T-helper 2 cell treated with Interferon-gamma antibody and Interleukin-4, amounts not matched to agents 100 ng/mL and 5 ng/mL, for 36 hours (primary cell): ENCODE measurements around the gene WWOX. TPM values are rescaled to one million over a fixed set of nuclear protein-coding genes. Genes with fewer than 3 reads are reported as not detected.

Experiments
- intact Hi-C: fragments of 100-400 bp; cut with micrococcal nuclease; formaldehyde crosslinking; loops from one replicate; pipeline ENCODE4 v1.15.1; 2023
- total RNA-seq: library from RNA; stranded (reverse); gene quantifications from 2 replicates; pipeline ENCODE4 v1.2.3, GENCODE V29; 2022

Gene WWOX
- total RNA-seq, 1 donor from 2014 or later: 26.3 TPM

DNA sequence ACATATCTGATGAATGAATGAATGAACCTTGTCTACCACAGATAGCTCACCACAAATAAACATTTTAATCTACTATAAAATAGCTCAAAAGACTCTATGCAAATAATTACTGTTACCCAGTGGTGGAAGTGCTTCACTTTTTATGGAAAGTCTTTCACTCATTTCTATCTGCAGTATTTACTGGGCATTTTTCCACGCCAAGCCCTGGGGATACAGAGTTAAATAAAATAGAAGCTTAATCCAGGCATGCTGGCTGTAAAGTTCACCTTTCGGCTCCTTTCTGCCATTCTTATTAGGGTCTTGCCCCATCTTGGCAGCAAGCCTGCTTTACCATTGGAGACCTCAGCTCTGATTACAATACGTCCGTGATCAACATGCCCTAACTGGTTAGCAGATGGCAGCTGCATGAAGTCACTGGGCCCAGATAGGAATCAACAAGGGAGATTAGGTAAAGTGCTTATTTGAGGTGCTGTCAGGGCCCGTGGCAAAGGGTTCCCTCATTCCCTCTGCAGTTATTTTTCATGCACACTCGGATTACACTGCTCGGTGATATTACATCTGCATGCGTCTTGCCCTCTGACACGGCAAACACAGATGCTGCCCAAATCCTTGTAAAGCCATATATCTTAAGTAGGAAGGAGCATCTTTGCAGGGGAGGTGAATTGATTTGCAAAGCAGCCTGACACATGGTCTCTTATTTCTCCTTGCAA is 648.9 kb downstream of the WWOX start:
- intact Hi-C loops: no loop called here

DNA sequence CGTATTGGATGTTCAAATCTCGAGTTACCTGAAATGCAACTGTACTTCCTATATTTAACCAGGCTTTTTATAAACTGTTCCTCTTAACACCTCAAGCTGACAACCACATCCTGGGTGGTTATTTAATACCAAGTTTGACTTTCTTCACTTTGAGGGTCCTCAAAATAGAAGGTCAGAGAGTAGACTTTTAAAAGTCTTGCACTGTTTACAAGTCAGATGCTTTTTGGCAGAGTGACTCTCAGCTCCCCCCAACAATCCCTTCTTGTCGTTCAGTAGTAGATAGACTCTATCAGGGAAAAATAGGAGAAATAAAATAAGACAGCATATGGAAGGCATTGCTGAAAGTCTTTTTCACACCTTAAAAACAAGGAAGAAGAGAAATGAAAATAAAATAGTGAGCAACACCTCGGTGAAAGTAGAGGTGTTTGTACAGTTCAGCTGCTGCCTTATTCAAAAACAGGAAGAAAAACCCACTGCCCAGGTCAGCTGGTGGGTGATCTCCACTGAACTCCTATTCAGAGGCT is 650.4 kb downstream of the WWOX start:
- intact Hi-C loops: no loop called here

DNA sequence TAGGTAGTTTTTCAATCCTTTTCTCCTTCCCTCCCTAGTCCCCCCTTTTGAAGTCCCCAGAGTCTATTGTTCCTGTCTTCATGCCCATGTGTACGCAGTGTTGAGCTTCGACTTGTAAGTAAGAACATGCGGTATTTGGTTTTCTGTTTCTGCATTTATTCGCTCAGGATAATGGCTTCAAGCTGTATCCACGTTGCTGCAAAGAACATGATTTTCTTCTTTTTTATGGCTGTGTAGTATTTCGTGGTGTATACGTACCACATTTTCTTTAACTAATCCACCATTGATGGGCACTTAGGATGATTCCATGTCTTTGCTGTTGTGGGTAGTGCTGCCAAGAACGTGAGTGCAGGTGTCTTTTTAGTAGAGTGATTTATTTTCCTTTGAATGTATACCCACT is 651.2 kb downstream of the WWOX start:
- intact Hi-C loops: no loop called here

DNA sequence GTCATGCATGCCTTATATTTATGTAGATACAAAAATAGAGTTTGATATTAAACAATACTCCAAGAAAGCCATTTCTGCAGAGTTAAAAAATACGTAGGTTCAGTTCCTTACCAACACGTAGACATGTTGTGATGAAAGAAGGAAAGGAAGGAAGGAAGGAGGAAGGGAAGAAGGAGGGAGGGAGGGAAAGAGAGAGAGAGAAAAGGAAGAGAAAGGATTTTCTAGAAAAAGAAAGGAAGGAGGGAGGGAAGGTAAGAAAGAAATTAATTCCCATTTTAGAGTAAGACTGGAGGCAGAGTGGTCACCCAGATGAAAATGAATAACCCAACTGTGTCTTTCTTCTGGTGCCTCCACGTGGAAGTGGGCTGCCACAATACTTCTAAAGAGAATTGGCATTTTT is 652.1 kb downstream of the WWOX start:
- intact Hi-C loops: no loop called here

DNA sequence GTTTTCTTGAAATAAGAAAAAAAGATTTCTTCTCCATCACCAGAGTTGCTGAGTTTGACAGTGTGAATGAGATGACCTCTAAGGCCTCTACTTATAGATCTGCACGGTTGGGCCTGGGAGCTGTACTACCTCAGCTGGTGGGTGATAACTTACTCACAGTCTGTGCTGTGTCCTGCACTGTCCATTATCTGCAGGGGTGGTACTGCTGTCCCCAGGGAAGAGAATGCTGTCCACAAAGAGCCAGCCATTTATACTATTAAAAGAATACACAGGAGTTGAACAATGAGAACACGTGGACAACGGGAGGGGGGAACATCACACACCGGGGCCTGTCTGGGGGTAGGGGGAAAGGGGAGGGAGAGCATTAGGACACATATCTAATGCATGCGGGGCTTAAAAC is 655.3 kb downstream of the WWOX start:
- intact Hi-C loops: no loop called here

DNA sequence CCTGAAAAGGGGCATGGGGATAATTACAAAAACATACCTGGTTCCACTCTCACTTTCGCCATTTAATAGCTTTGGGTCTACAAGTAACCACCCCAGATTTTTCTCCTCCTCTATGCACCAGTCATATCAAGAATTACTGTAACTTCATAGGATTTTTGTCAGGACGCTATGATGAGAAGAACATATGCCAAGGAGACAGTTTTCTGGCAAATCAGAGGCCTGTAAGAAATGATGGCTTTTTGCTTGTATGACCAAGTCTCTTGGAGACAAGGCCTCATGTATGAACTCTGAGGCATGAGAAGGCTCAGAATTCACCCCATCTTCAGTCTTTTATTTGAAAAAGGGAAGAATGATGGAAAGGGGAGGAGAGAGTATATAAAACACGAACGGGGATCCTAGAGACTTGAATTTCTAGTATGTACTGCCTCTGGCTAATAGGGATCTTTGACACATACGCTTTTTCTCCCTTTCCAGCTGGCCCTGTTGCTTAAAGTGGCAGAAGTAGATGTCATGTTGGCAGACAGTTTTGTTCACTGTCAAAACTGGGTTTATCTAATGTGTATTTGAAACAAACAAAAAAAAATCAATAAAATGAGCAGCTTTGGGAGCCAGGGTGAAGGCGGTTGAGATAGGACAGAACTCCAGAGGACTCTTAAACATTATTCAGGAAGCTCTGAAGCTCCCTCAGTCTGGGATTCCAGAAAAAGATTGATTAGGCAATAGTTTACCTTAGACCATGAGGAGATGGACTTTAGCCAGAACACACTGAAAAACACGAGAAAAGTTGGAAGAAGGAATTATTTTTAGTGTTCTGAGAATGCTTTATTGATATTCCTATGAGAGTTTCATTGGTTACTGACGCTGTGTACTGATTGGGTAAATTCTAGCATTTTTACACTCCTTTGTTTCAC is 656.6 kb downstream of the WWOX start:
- intact Hi-C loops: no loop called here

DNA sequence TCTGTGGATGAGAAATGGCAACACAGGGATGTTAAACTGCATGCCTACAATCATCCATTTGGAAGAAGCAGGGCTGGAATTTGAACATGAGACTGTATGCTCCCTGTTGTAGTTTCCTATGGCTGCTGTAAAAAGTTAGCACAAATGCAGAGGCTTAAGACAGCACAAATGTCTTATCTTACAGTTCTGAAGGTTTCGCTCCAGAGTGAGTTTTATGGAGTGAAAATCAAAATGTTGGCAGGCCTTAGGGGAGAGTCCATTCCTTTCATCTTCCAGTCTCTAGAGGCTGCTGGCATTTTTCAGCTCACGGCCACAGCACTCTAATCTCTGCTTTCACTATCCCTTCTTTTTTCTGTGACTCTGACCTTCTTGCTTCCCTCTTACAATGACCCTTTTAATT is 660.1 kb downstream of the WWOX start:
- intact Hi-C loops: no loop called here

DNA sequence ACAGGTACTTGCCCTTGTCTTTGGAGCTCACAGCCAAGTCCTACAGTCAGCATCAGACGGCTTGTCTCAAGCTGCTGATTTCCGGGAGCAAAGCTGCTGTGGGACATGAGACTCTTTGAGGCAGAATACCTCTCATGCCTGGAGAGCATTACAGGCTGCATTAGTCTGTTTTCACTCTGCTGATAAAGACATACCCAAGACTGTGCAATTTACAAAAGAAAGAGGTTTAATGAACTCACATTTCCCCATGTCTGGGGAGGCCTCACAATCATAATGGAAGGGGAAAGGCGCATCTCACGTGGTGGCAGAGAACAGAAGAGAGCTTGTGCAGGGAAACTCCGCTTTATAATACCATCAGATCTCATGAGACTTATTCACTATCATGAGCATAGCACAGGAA is 661.2 kb downstream of the WWOX start:
- intact Hi-C loops: no loop called here

DNA sequence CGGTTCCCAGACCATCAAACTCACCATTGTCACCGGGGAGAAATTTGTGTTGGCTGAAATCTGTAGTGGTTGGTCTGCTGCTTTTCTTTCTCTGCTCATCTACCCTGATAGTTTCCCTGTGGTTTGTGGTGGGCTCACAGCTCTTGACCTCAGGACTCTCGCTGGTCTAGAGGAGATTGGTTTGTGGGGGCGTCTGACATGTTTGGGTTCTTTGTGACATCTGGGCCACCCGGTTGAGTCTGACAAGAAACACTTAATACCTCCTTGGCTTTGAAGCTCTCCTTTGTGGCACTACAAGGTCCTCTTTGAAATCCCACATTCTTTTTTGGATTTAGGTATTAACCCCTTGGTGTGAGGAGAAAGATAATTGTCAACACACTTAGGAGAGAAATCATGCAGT is 662.0 kb downstream of the WWOX start:
- intact Hi-C loops: no loop called here

DNA sequence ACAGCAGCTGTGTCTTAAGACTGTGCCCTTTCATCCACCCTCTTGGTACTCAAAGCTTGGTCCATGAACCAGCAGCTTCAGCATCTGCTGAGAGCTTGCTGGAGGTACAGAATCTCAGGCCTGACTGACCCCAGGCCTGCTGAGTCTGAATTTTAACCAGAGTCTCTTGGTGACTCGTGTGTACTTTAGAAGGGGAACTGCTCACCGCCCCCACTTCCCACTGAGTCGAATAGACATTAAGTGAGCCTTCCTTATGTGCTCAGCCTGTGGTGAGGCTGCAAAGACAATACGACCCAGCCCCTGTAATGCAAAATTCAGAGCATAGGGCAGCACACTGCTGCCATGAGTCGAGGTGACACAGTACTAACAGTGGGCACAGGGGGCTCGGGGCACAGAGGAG is 662.8 kb downstream of the WWOX start:
- intact Hi-C loops: no loop called here

DNA sequence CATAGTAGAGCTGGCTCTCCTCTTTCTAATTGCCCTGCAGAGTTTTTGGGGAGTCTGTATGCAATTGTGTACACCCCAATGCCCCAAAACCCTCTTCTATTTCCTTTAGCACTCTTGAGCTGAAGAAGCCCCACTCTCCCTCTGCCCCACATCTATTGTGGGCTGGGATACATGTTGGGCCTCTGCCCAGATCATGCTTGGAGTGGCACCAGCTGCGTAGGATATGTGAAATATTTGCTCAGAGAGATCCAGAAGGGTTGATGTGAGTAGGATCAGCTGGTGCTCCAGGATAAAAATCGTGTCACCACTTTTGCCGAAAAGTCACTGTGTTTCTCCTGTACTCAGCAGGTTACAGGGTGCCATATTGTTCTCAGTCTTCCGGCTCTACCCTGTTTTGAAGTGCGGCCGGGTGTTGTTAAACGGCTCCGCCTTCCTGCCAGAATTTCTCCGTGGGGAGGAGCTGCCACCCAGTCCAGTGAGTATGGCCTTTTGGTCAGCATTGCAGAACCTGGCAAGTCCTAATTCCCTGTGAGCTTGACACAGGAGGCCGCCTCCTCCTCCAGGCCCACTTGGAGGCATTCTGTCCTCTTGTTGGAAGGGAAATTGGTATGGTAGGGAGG is 664.5 kb downstream of the WWOX start:
- intact Hi-C loops: no loop called here

DNA sequence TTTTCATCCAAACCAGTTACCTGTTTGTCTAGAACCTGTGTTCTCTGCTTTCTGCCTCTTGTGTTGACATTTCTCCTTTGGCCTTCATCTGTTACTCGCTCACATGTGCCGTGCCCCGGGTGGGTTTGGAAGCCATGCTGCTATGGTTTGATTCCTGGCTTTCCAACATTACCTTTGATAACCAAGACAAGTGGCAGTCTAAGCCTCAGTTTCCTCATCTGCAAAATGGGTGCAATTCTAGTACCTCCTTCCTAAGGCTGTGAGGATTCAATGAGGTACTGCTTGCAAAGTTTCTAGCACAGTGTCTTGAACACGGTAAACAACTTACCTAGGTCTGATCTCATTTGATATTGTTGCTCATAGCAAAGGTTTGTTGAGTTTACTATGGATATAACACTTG is 665.0 kb downstream of the WWOX start:
- intact Hi-C loops: no loop called here

DNA sequence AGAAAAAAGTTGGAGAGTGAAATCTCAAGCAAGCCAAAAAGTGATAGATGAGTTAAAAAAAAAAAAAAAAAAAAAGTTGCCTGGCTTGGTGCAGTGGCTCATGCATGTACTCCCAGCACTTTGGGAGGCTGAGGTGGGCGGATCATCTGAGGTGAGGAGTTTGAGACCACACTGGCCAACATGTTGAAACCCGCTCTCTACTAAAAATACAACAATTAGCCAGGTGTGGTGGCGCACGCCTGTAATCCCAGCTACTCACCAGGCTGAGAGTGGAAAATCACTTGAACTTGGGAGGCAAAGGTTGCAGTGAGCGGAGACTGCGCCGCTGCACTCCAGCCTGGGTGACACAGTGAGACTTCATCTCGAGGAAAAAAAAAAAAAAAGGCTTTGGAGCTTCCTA is 668.8 kb downstream of the WWOX start:
- intact Hi-C loops: no loop called here

DNA sequence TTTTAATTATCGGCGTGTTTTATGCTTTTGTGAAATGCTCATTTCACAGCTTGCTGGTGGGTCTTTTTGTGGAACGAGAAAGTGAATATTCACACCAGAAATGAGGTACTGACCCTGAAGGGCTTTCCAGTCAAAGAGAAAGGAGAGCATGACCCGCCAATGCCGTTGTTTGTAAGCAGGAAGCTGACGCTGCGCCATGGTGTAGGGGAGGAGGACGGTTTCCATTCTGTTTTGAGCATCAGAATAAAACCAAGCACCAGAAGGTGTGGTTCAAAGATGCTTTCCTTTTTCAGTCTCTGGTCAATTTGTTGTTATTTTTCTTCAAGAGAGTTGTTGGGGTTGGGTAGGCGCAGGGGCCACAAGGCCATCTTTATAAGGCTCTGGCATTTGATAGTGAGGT is 669.3 kb downstream of the WWOX start:
- intact Hi-C loops: no loop called here

DNA sequence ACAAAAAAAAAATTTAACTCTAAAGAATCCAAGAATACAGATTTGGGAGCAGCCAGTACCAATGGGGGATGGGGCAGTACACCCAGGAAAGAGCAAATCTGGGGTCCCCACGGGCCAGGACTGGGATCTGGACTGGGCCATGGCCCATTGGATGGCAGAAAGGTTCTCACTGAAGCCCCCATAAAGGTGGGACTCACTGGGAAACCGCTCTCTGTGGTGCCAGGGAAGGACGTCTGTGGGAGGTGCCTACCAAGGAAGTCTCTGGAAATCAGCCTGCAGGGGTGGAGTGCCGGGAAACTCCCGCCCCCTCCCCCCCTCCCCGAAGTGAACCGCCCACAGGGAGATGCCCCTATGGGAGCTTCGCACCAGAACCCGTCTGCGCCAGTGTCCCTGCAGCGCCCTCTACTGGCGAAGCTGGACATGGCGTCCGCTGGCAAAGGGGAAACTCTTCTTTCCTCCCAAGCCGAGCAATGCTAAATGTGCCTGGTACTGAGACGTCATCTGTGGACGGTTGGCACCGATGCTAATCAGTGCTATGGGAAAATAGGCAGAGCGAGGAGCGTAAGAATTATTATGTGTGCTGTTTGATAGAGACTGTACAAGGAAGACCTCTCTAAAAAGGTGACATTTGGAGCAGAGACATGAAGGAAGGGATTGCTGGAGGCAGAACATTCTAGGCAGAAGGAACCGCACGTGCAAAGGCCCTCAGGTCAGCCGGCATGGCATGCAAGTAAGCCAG is 671.1 kb downstream of the WWOX start:
- intact Hi-C loops: loop anchor here (1.0 to 10.0 kb wide), 5 partner anchors 64 to 830 kb away; partner anchors contain the start of gene MAF

DNA sequence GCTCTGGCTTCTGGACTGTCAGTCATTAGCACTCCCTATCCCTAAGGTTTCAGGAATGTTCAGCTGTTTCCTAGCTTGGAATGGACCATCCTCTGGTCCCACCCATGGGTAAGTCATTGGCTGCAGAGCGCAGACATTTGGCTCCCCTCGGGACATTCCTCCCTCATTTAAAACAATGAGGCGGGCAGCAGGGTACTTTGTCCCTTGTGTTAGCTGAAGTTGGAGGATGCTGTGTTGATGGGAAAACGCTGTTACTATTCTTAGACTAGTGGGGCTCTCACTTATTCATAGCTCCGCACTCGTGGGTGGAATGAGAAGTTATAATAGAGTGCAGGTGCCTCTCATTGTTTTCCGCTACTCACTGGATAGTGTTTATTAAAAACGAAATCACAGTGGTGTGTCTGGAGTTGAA is 673.8 kb downstream of the WWOX start:
- intact Hi-C loops: loop anchor here (10.0 kb wide), 2 partner anchors 122 to 502 kb away; no protein-coding TSS in a partner anchor

DNA sequence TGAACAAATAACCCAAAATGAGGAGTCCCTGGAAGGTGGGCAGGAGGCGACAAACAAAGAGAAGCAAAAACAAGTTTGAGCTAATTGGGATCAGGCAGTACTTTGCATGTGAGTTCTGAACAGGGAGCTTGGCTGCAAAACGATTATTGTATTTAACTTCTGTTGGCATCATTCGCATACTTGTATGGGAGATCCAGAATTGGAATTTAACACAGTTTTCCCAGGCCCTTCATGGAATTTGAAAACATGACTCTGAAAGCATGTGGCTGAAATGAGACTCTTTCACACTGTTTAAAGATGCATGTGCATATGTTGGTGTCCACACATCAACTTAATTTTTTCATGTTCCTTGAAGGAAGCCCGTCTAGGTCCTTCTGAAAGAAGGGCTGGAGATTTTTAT is 674.3 kb downstream of the WWOX start:
- intact Hi-C loops: loop anchor here (10.0 kb wide), 2 partner anchors 121 to 501 kb away; no protein-coding TSS in a partner anchor

DNA sequence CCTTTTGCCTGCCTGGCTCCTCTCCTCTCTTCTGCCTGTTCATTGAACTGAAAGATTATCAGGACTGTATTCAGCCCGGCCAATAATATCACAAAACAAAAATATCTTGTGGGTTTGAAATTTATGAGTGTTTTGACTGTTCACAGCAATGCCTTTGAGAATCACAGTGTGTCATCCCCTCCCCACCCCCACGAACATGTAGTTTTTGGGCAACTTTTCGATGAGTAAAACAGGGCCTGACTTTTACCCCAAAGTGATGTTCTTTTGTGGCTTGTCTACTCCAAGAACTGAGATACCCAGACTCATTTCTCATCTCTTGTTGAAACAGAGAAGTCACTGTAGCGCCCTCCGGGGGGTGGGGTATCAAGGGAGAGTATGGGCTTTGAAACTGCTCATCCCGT is 675.7 kb downstream of the WWOX start:
- intact Hi-C loops: loop anchor here (5.0 to 10.0 kb wide), 3 partner anchors 120 to 500 kb away; no protein-coding TSS in a partner anchor

DNA sequence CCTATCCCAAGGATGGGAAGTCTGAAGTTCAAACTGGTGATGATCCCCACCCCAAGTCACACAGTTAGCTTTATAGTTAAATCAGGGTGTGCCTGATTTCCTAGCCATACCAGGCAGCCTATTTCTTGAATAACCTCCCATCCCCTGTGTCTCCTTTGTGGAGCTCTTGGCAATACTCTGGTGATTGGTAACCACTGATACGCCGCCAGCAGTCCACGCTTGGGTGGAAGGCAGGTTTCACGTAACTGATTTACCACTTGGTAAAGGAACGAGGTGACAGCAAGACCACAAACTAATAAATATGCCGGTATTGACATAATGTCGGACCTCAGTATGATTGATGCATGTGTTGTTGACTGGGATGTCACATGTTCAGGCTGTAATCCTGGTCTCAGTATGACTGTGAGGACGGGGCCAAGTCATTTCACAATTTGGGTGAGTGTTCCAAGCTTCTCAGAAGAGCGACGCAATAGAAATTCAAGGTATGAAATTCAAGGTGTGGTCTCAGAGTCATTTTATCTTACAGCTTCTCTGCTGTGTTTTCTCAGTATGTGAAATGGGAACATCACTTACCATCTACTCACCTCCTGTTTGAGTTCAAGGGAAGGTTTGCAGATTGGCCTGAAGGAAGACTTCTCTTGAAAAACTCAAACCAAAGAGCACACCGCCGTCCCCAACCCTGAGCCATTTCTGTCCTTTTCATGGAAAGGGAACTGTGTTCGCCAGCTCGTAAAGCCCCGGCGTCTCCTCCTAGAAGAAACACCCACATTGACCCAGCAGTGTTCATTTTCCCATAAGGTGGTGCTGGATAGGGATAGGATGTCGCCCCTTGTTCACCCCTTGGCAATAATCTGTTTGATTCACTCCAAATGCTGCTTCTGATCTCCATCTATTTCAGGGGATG is 678.9 kb downstream of the WWOX start:
- intact Hi-C loops: loop anchor here (2.0 to 10.0 kb wide), 4 partner anchors 116 to 822 kb away; partner anchors contain the start of gene MAF

DNA sequence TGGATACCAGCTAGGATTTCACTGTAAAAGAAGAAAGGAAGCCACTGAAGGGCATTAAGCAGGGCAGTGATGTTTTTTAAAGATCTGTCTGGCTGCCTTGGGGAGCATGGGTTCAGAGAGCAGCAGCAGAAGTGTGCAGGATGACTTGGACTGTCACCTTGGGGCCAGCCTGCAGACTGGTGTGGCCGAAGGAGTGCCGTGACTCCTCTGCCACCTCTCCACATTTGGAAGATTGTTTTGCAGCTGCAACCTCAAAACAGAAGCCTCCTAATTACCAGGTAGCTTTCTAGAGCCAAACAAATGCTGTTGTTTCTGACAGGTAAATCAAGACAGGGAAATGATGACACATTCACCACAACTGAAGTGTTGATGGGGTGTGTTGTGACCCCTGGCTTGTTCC is 681.4 kb downstream of the WWOX start:
- intact Hi-C loops: no loop called here
